Ovary (tissue), 9 donors: ENCODE measurements around the gene MEGF6. TPM values are rescaled to one million over a fixed set of nuclear protein-coding genes. Genes with fewer than 3 reads are reported as not detected.
A peak's percentile ranks its signal among the peaks of the same experiment; 100 is the strongest.

Experiments
- DNase-seq, 5 donors: peaks; one replicate each; pipeline ENCODE4 v3.0.0-alpha.2; 2019 to 2020
- H3K27ac ChIP-seq, 2 donors: fragments of 200-600 bp; one replicate each; pipeline versions ENCODE4 v1.5.1 to v1.8.0; 2019 to 2022
- H3K27me3 ChIP-seq: fragments of 200-600 bp; one replicate; pipeline ENCODE4 v1.8.0; 2022
- H3K36me3 ChIP-seq: fragments of 200-600 bp; sonication (generic); one replicate; pipeline ENCODE4 v1.5.1; 2019
- H3K4me1 ChIP-seq: one replicate; pipeline ENCODE4 v1.8.1; 2013; ENCODE audit warnings: mild to moderate bottlenecking, moderate library complexity; ENCODE audit not compliant: insufficient read depth
- H3K4me3 ChIP-seq: fragments of 200-600 bp; sonication (generic); one replicate; pipeline ENCODE4 v1.5.1; 2017
- H3K9me3 ChIP-seq, 2 donors: fragments of 200-600 bp in 1 of 2; sonication (generic) in 1 of 2; one replicate each; pipeline versions ENCODE4 v1.5.1 to v1.8.1; 2013 to 2019; ENCODE audit warnings: mild to moderate bottlenecking in 1 of 2, moderate library complexity in 1 of 2
- EP300 ChIP-seq: sonication (generic); formaldehyde crosslinking; IDR thresholded peaks from one replicate; pipeline ENCODE4 v1.6.1; 2017; ENCODE audit warnings: antibody characterized with exemption
- POLR2A ChIP-seq: fragments of 450-650 bp; IDR thresholded peaks from one replicate; pipeline ENCODE4 v1.6.1; 2017; ENCODE audit warnings: antibody characterized with exemption, mild to moderate bottlenecking, moderate library complexity
- WGBS, 3 donors: extraction: QIAGEN DNeasy Blood & Tissue Kit in 1 of 3; methylation state at CpG; one replicate each; pipeline versions ENCODE4 v1.1.5 to v1.1.7; 2013 to 2017; 5-methylcytosine and 5-hydroxymethylcytosine counted together
- intact Hi-C, 4 donors: fragments of 100-400 bp; cut with DNase I; formaldehyde crosslinking; loops; one replicate each; pipeline versions ENCODE4 v1.11.0 to v1.15.1; 2022 to 2023
- polyA plus RNA-seq, 2 donors: library from polyadenylated mRNA; stranded (reverse); fragments of 200-250 nt in 1 of 2; fragments of 350-450 nt in 1 of 2; fragmentation: Illumina TruSeq in 1 of 2; extraction: RNeasy Lipid Tissue Mini Kit (QIAGEN cat#74804) in 1 of 2; gene quantifications; one replicate each; pipeline ENCODE4 v1.2.3, GENCODE V29; 2013 to 2014
- total RNA-seq, 7 donors: library from RNA; depleted of rRNA in 2 of 7; stranded (reverse); fragments of >200 nt in 2 of 7; fragmentation: NEBNext Ultra II Directional in 3 of 7; extraction: Animal tissue kit (Norgen Biotek cat#: 25700) in 3 of 7; gene quantifications; one replicate each; pipeline versions ENCODE4 v1.1.0 to v1.2.4, GENCODE V29; 2016 to 2023
- TF ChIP-seq, protein P1 (sequence below), 3 donors: fragments of 450-650 bp in 2 of 3; fragments of 200-600 bp in 1 of 3; IDR thresholded peaks; one replicate each; pipeline versions ENCODE4 v1.5.1 to v1.8.0; 2016 to 2022; ENCODE audit warnings: antibody characterized with exemption in 3 of 3, mild to moderate bottlenecking in 1 of 3
- donor health status: DM: no; HTN: no; CAD: no; lungs with moderate emphysema.
- donor health status: DM: no; HTN: no; CAD: no.
- donor health status: Bipolar disorder and iron deficiency.
- donor health status: DM: yes; HTN: yes; CAD: no.
- donor health status: DM: no; HTN: no; CAD: no.
- donor health status: DM: yes; HTN: yes; CAD: no.

Gene MEGF6
- total and polyA plus RNA-seq, 9 donors = 0.10 to 117 (median 12.5) TPM

DNA sequence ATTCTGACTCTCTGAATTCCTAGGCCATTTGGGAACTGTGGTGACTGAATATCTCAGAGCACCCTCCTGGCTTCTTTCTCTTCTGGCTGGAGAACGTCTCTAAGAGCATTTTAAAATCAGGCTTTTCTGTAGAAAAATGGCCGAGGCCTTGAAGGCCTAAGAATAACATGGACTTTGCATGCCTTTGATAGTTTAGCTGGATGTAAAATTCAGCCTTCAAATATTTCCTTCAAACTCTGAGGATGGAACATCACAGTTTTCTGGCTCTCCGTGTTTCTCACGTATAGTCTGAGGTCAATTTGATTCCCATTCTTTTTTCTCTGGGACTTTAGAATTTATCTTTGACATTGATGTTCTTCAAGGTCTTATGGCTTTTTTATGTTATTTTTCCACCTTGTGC, 122.9 kb downstream of the MEGF6 start:
- 93 to 95% (median 93%) methylated on average over 4 of the region's 4 CpGs for WGBS, 3 donors
- Histone ChIP-seq H3K27ac (no peak overlapping the region), H3K27me3 (no peaks in the 10 kb centered on the region), H3K4me1 (no peaks in the 10 kb centered on the region), H3K9me3 (no peaks in the 10 kb centered on the region), H3K4me3 (no peak overlapping the region), H3K36me3 (no peaks in the 10 kb centered on the region)
- intact Hi-C loops = no loop called here
- DNase-seq = no peak
- no peak for TF ChIP-seq EP300
- TF ChIP-seq POLR2A = no peak
- TF ChIP-seq, protein P1, sequence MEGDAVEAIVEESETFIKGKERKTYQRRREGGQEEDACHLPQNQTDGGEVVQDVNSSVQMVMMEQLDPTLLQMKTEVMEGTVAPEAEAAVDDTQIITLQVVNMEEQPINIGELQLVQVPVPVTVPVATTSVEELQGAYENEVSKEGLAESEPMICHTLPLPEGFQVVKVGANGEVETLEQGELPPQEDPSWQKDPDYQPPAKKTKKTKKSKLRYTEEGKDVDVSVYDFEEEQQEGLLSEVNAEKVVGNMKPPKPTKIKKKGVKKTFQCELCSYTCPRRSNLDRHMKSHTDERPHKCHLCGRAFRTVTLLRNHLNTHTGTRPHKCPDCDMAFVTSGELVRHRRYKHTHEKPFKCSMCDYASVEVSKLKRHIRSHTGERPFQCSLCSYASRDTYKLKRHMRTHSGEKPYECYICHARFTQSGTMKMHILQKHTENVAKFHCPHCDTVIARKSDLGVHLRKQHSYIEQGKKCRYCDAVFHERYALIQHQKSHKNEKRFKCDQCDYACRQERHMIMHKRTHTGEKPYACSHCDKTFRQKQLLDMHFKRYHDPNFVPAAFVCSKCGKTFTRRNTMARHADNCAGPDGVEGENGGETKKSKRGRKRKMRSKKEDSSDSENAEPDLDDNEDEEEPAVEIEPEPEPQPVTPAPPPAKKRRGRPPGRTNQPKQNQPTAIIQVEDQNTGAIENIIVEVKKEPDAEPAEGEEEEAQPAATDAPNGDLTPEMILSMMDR (IDR thresholded peaks at IDR 0.05) = no peak

DNA sequence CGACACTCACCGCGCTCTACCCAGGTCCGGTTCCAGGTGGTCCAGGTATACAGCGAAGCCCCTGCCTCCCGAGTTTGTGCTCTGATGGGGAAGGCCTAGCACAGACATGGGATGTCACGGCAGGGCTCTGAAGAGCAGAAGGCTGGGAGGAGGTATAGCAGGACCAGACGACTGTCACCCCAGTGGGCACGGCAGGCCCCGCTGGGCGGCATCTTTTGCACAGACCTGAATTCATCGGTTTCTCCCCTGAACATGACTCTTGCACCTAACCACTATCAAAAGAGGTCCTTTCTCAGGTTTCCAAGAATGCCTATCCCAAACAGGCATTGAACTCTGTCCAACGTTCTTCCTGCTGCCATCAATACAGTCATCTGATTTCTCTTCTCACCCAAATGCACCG, 126.3 kb downstream of the MEGF6 start:
- no peaks in the 10 kb centered on the region for H3K9me3 ChIP-seq
- no peaks in the 10 kb centered on the region for H3K36me3 ChIP-seq
- H3K27me3 ChIP-seq = no peaks in the 10 kb centered on the region
- no peak overlapping the region for H3K4me3 ChIP-seq
- no peak for TF ChIP-seq POLR2A
- no peak for TF ChIP-seq EP300
- TF ChIP-seq, protein P1 (IDR thresholded peaks at IDR 0.05) = no peak
- H3K27ac ChIP-seq = no peak overlapping the region
- DNase-seq = no peak
- 92 to 93% (median 92%) methylated on average over 14 of the region's 14 CpGs for WGBS, 3 donors
- intact Hi-C loops = no loop called here
- H3K4me1 ChIP-seq = no peaks in the 10 kb centered on the region

DNA sequence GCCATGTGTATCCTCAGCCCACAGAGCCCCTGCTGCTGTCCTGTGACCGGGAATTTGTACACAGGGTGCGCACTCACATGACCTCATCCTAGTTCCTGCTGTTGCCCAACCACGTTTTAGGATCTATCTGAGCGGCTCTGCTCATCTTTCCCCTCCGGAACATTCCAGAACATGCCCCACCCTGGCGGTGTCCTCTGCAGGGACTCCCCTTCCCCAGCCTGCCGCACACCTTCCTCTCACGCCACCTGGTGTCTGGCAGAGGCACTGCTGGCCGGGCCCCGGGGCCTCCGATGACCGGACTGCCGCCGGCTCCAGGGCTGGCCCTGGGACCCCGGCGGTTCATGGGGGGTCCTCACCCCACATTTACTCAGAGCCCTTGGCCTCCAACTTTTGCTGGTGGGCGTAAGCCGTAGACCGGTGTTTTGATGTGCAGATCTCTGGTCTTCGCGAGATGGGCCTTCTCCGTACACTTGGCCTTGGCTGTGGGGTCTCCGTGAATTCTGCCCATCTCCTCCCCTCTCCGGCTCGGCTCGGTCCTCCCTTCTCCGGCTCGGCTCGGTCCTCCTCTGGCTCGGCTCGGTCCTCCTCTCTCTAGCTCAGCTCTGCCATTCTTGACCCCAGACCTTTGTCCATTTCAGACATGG, 127.4 kb downstream of the MEGF6 start:
- no peak overlapping the region for H3K27ac ChIP-seq
- peak in 1 of 5 donors; percentile 58 for DNase-seq
- no peaks in the 10 kb centered on the region for H3K36me3 ChIP-seq
- intact Hi-C loops = no loop called here
- H3K27me3 ChIP-seq = no peaks in the 10 kb centered on the region
- 39 to 58% (median 56%) methylated on average over 31 of the region's 31 CpGs for WGBS, 3 donors
- no peak overlapping the region for H3K4me3 ChIP-seq
- H3K9me3 ChIP-seq = no peaks in the 10 kb centered on the region
- TF ChIP-seq, protein P1 (IDR thresholded peaks at IDR 0.05) = peak; percentile 22 to 45 (median 24)
- no peak for TF ChIP-seq EP300
- H3K4me1 ChIP-seq = no peaks in the 10 kb centered on the region

DNA sequence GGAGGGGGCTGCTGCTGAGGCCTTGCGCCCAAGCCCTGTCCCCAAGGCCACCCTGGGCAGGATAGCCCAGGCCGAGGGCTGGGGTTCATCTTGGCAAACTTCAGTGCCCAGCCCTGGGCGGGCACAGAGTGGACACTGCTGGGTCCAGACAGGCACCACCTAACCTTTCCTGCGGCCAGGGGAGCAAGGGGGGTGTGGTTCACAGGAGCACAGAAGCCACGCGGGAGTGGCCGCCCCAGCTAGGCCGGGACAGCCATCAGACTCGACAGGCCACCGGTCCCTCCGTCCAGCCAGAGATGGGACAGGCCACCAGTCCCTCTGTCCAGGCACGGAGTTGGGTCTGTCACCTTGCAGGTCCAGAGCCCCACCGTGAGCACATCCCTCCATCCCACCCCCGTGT, 127.9 kb downstream of the MEGF6 start:
- no peaks in the 10 kb centered on the region for H3K9me3 ChIP-seq
- H3K27me3 ChIP-seq = no peaks in the 10 kb centered on the region
- WGBS, 3 donors = 75 to 84% (median 81%) methylated on average over 14 of the region's 14 CpGs
- no peaks in the 10 kb centered on the region for H3K36me3 ChIP-seq
- H3K4me3 ChIP-seq = no peak overlapping the region
- no peak overlapping the region for H3K27ac ChIP-seq
- intact Hi-C loops = no loop called here
- TF ChIP-seq POLR2A = no peak
- TF ChIP-seq, protein P1 (IDR thresholded peaks at IDR 0.05) = no peak
- TF ChIP-seq EP300 = no peak
- DNase-seq = no peak
- H3K4me1 ChIP-seq = no peaks in the 10 kb centered on the region
